Measurements from ENCODE around the gene ETV6. TPM values are rescaled to one million over a fixed set of nuclear protein-coding genes. Genes with fewer than 3 reads are reported as not detected.
"Not testable (repeated sequence)": the region's sequence is repeated elsewhere in the genome, so short reads cannot be mapped to it uniquely, and the experiment has no call there.

The ETV6 gene
- total RNA-seq, 1 experiment from 2014 or later, result 12.4 TPM

DNA sequence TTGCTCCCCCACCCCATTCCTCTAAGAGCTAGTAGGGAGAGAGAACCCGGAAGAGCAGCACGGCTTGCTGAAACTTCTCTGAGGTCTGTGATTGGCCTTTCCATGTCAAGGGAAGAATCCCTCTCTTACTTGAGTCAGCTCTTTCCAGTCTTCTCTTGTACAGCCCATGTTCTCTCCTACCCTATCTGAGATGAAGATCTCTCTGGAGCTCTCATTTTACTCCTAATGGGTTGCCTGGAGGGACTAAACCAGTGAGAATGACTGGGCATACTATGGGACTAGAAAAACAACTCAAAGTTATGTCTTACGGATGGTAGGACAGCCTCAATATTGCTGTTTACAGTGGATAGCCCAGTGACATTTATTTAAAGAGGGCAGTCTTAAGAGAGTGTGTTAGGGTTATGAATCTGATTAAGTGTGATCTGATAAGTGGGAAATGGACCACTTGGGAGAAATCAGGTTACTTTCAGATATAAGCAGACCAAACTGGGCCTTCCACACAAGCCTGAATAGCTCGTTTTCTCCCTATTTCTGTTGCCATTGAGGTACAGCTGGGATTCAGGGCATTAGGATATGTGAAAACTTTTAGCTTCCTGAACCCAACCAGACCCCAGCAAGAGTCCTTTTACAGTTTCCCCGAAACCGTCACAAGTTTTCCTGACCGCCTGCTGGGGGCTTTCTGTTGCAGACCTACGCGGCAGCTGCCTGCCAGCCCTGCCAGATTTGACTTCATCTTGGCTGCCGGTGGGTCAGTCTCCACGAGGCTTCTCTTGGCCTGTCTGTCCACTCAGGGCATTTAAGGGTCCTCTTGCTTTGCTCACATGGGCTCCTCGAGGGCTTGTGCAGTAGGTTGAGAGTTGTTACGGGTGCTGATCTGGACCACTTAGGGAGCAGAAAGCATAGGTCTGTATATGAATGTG, 16.9 kb downstream of the ETV6 start:
- DNase-seq (ENCODE audit: low read depth), result no peak

DNA sequence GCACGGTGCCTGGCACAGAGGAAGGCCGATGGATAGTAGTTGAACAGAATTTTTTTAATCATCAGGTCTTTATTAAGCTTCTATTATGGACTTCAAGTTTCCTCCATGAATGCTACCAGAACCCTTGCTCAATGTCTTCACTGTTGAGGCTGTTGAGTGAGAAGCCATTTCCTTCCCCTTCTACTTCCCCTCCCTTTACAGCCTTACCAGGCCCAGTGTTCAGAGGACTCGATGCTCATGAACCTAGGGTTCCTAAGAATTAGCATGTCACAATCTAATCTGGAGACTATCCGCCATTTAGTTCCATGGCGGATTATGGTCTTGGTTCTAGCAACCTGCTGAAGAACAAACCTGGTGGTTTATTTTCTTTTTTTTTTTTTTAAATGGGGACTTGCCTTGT, 17.7 kb downstream of the ETV6 start:
- no peak for DNase-seq (ENCODE audit: low read depth)

GRCh38 chr12:11668611-11669010, 19.1 kb downstream of the ETV6 start:
- no peak for DNase-seq (ENCODE audit: low read depth)

DNA sequence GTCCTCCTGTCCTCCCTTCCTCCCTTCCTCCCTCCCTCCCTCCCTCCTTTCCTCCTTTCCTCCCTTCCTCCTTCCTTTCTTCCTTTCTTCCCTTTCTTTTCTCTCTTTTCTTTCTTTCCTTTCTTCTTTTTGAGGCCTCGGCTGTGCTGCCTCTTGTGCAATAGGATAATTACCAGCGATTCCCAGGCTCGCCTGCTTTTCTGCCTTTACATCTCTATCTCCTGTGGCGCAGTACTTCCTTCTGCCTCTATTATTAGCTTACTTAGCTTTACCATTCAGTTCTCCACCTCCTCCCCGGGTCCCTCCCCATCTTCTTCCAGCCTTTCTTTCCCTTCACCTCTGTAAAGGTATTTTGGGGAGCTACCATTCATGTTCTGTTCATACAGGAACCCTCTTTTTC, 19.9 kb downstream of the ETV6 start:
- DNase-seq (ENCODE audit: low read depth), result no peak

GRCh38 chr12:11672256-11673191, 23.1 kb downstream of the ETV6 start:
- no peak for DNase-seq (ENCODE audit: low read depth)

GRCh38 chr12:11673666-11674461, 24.4 kb downstream of the ETV6 start:
- no peak for DNase-seq (ENCODE audit: low read depth)

- no peak for DNase-seq (ENCODE audit: low read depth)
Observed at GRCh38 chr12:11674894-11675390, 25.5 kb downstream of the ETV6 start.

GRCh38 chr12:11676052-11676451, 26.6 kb downstream of the ETV6 start:
- DNase-seq (ENCODE audit: low read depth), result no peak

DNA sequence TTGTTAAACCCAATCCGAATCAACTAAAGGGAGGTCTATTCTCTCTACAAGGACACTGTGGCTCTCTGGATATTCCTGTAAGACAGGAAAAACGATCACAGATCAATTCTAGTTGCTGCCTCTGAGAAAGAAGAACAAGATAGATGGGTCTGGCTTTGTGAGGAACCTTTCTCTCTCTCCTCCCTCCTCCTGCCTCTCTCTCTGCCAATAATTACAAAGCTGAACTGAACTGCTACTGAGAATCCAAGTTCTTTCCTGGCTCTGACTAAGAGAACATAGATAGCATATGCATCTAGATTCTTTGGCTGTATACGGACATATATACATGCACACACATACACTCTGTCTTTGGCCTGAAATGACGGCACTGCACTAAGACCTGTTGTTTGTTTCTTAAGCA, 27.6 kb downstream of the ETV6 start:
- DNase-seq (ENCODE audit: low read depth), result no peak

GRCh38 chr12:11677752-11678151, 28.3 kb downstream of the ETV6 start:
- DNase-seq (ENCODE audit: low read depth), result no peak

DNA sequence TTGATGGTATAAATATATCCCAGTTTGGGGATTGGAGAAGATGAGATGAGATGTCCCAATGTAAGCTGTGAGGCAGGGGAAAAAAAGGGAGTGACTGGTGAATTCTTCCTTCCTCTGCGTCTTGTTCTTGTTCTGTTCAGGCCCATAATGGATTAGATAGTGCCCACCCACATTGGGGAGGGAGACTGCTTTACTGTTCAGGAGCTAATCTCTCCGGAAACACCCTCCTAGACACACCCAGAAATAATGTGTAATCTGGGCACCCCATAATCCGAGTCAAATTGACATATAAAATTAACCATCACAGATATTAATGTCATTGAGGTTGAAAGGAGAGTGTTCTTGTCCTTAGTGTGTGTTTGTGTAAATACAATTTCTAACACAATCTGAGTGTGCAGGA, 29.3 kb downstream of the ETV6 start:
- DNase-seq (ENCODE audit: low read depth), result no peak

DNA sequence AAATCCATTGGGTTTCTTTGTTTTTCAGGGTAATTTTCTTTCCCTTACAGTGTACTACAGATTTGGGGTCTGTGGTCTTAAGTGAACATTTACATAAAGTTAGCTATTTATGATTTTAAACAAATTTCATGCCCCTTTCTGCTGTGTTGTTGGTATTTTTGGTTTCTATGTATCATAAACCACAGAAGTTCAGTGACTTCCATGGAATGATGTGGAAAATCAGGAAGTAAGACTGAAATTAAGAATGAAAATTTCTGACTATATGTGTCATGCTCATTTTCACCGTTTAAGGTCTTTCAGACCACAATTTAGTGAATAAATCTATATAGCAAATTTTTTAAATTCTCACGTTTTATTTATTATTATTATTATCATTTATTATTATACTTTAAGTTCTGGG, 31.7 kb downstream of the ETV6 start:
- no peak for DNase-seq (ENCODE audit: low read depth)

- DNase-seq (ENCODE audit: low read depth), result not testable (repeated sequence)
Observed at GRCh38 chr12:11681695-11682094, 32.2 kb downstream of the ETV6 start.

DNA sequence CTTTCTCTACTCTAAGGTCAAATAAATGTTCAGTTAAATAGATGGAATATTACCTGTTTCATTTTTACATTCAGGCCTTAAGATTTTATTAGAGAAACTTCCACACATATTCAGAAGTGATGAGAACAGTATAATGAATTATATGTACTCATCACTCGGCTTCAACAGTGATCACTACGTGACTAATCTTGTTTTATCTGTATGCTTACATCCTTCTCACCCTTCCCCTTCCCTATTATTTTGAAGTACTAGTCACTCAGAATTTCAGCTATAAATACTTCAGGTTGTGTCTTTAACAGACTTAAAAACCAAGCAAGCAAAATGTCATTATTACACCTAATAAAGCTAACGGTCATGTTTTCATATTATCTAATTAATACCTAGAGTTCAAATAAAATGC, 34.9 kb downstream of the ETV6 start:
- DNase-seq (ENCODE audit: low read depth), result no peak

- DNase-seq (ENCODE audit: low read depth), result no peak
Observed at GRCh38 chr12:11684811-11685210, 35.3 kb downstream of the ETV6 start.

DNA sequence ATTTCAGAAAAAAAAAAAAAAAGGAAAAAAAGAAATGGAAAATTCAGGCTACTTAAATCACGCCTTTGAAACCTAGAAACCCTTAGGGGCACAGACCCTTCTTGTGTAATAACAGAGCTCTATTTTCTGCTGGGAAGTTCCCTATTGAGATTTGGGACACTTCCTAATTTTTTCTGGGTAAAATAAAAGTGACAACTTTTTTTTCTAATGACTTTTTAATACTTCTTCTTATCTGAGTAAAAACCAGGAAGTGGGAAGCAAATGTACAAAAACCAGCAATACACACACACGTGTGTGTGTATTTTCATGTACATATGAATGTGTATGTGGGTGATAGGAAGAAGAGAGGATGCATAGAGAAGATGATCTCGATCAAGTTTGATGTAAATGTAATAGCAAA, 35.8 kb downstream of the ETV6 start:
- no peak for DNase-seq (ENCODE audit: low read depth)

GRCh38 chr12:11685716-11686115, 36.2 kb downstream of the ETV6 start:
- no peak for DNase-seq (ENCODE audit: low read depth)

GRCh38 chr12:11686120-11686519, 36.6 kb downstream of the ETV6 start:
- DNase-seq (ENCODE audit: low read depth), result no peak

GRCh38 chr12:11687528-11687927, 38.1 kb downstream of the ETV6 start:
- DNase-seq (ENCODE audit: low read depth), result no peak

GRCh38 chr12:11688379-11688778, 38.9 kb downstream of the ETV6 start:
- no peak for DNase-seq (ENCODE audit: low read depth)

DNA sequence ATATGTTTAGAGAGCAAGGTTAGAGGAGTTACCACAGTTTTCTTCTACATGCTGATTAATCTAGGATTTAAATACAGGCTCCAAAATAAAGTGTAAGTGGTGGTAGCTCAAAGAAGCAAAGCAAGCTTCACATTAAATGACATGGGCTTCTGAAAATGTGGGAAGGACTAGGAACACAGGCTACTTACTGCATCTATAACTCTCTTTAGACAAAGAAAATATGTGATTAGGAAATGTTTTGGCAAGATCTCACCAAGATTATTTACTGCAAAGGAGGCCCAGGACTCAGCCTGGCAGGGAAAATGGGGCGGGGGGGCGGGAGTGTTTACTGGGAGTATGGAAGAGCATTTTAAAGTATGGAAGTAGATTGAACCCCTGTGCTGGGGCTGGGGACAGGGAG, 39.4 kb downstream of the ETV6 start:
- no peak for DNase-seq (ENCODE audit: low read depth)
